CD14-positive monocyte (primary cell): ENCODE measurements around the gene COX6B1. TPM values are rescaled to one million over a fixed set of nuclear protein-coding genes. Genes with fewer than 3 reads are reported as not detected.

Experiments
- DNase-seq, 3 donors: peaks; one replicate each; pipeline ENCODE4 v3.0.0-alpha.2; 2011 to 2022
- H2AFZ ChIP-seq: 2 replicates; pipeline ENCODE4 v1.6.0; 2012; ENCODE audit warnings: mild to moderate bottlenecking, low read depth, low read length, inconsistent platforms; ENCODE audit not compliant: insufficient read depth, poor library complexity, severe bottlenecking
- H3K27ac ChIP-seq, 2 donors: 1 replicate in 1 of 2; 2 replicates in 1 of 2; pipeline ENCODE4 v1.5.1; 2012 to 2013; ENCODE audit warnings: low read length in 2 of 2, control low read depth in 1 of 2, inconsistent platforms in 1 of 2, low read depth in 1 of 2, mild to moderate bottlenecking in 1 of 2
- H3K27me3 ChIP-seq, 2 donors: one replicate each; pipeline versions ENCODE4 v1.6.0 to v1.6.1; 2011 to 2013; ENCODE audit warnings: low read length in 2 of 2; ENCODE audit not compliant: control insufficient read depth in 2 of 2, insufficient read depth in 2 of 2
- H3K36me3 ChIP-seq, 2 donors: replicated peaks in 1 of 2; 1 replicate in 1 of 2; 2 replicates in 1 of 2; pipeline versions ENCODE4 v1.5.1 to v1.6.1; 2012 to 2013; ENCODE audit warnings: low read length in 2 of 2, control low read depth in 1 of 2, inconsistent platforms in 1 of 2, mild to moderate bottlenecking in 1 of 2; ENCODE audit not compliant: insufficient read depth in 2 of 2, control insufficient read depth in 1 of 2
- H3K4me1 ChIP-seq, 2 donors: 1 replicate in 1 of 2; 2 replicates in 1 of 2; pipeline versions ENCODE4 v1.5.1 to v1.6.1; 2012 to 2013; ENCODE audit warnings: low read length in 2 of 2, control low read depth in 1 of 2, inconsistent platforms in 1 of 2, mild to moderate bottlenecking in 1 of 2, moderate library complexity in 1 of 2; ENCODE audit not compliant: insufficient read depth in 2 of 2, control insufficient read depth in 1 of 2
- H3K4me2 ChIP-seq: replicated peaks from 2 replicates; pipeline ENCODE3; 2012; ENCODE audit warnings: low read length, moderate library complexity, mild to moderate bottlenecking; ENCODE audit not compliant: poor library complexity, severe bottlenecking; ENCODE audit errors: extremely low read depth
- H3K4me3 ChIP-seq, 3 experiments: fragments of 200-600 bp in 1 of 3; sonication (generic) in 1 of 3; replicated peaks in 1 of 3; 1 replicate in 2 of 3; 2 replicates in 1 of 3; pipeline ENCODE4 v1.5.1; 2011 to 2013; ENCODE audit warnings: low read length in 3 of 3, mild to moderate bottlenecking in 3 of 3, control low read depth in 2 of 3, low read depth in 2 of 3, inconsistent platforms in 1 of 3, moderate library complexity in 1 of 3
- H3K79me2 ChIP-seq: 2 replicates; pipeline ENCODE4 v1.6.0; 2012; ENCODE audit warnings: mild to moderate bottlenecking, control low read depth, inconsistent platforms, low read length, moderate library complexity; ENCODE audit not compliant: insufficient read depth
- H3K9ac ChIP-seq: 2 replicates; pipeline ENCODE4 v1.6.0; 2017; ENCODE audit warnings: low read length, mild to moderate bottlenecking; ENCODE audit not compliant: insufficient read depth, poor library complexity, severe bottlenecking
- H3K9me3 ChIP-seq, 2 donors: replicated peaks in 1 of 2; 1 replicate in 1 of 2; 2 replicates in 1 of 2; pipeline versions ENCODE4 v1.5.1 to v1.6.1; 2012 to 2013; ENCODE audit warnings: low read length in 2 of 2, control low read depth in 1 of 2; ENCODE audit not compliant: control insufficient read depth in 1 of 2, insufficient read depth in 1 of 2
- H4K20me1 ChIP-seq: 2 replicates; pipeline ENCODE4 v1.6.0; 2012; ENCODE audit warnings: mild to moderate bottlenecking, low read length, control low read depth, moderate library complexity; ENCODE audit not compliant: insufficient read depth
- H3K27ac Mint-ChIP-seq, 7 donors: one replicate each; pipeline ENCODE4 v1.8.0; 2020; ENCODE audit warnings: mild to moderate bottlenecking in 7 of 7, mixed read lengths in 7 of 7, moderate library complexity in 6 of 7, inconsistent platforms in 2 of 7
- H3K27me3 Mint-ChIP-seq, 3 donors: one replicate each; pipeline ENCODE4 v1.8.0; 2021 to 2022; ENCODE audit warnings: low read depth in 3 of 3, mild to moderate bottlenecking in 3 of 3, mixed read lengths in 3 of 3, moderate library complexity in 3 of 3, inconsistent platforms in 1 of 3
- H3K36me3 Mint-ChIP-seq, 2 donors: one replicate each; pipeline ENCODE4 v1.8.0; 2020; ENCODE audit warnings: mixed read lengths in 2 of 2, inconsistent platforms in 1 of 2, mild to moderate bottlenecking in 1 of 2
- H3K4me1 Mint-ChIP-seq: one replicate; pipeline ENCODE4 v1.8.0; 2020; ENCODE audit warnings: mild to moderate bottlenecking, mixed read lengths
- H3K4me3 Mint-ChIP-seq, 2 donors: one replicate each; pipeline ENCODE4 v1.8.0; 2020; ENCODE audit warnings: mild to moderate bottlenecking in 2 of 2, mixed read lengths in 2 of 2, moderate library complexity in 1 of 2
- H3K9me3 Mint-ChIP-seq, 7 donors: one replicate each; pipeline ENCODE4 v1.8.0; 2020 to 2022; ENCODE audit warnings: mixed read lengths in 7 of 7, mild to moderate bottlenecking in 6 of 7, moderate library complexity in 6 of 7, inconsistent platforms in 2 of 7
- CTCF ChIP-seq: fragments of 200-600 bp; IDR thresholded peaks from one replicate; pipeline ENCODE4 v1.8.0; 2022; ENCODE audit warnings: antibody characterized with exemption, mild to moderate bottlenecking
- WGBS: methylation state at CpG from one replicate; pipeline ENCODE4 v1.1.5; 2013; ENCODE audit warnings: missing lambda C conversion rate; ENCODE audit not compliant: insufficient coverage; 5-methylcytosine and 5-hydroxymethylcytosine counted together
- intact Hi-C, 2 donors: fragments of 100-400 bp; cut with micrococcal nuclease; formaldehyde crosslinking; loops; one replicate each; pipeline versions ENCODE4 v1.15.0 to v1.15.1; 2023
- polyA plus RNA-seq, 3 donors: library from polyadenylated mRNA; depleted of rRNA in 1 of 3; unstranded in 2 of 3; stranded (reverse) in 1 of 3; fragments of 300-500 nt in 2 of 3; fragments of >200 nt in 1 of 3; fragmentation: Illumina TruSeq in 2 of 3; gene quantifications; 1 replicate in 2 of 3; 2 replicates in 1 of 3; pipeline ENCODE4 v1.2.3, GENCODE V29; 2012 to 2021

Gene COX6B1
- polyA plus RNA-seq, 3 donors = 611 to 948 (median 825) TPM

- Mint-ChIP-seq H3K27me3 (peaks cover 8 to 14% (median 12%) of the 10 kb centered on the region in 3 donors), H3K27ac (no peak overlapping the region), H3K4me1 (peaks cover 1% of the 10 kb centered on the region), H3K36me3 (no peaks in the 10 kb centered on the region), H3K9me3 (peaks cover 0 to 2% (median 0%) of the 10 kb centered on the region in 7 donors), H3K4me3 (no peak overlapping the region)
- no peak for DNase-seq
- 81% methylated on average over 4 of the region's 4 CpGs for WGBS
- Histone ChIP-seq H3K4me1 (peaks cover 1 to 3% of the 10 kb centered on the region in 2 donors), H3K27ac (no peak overlapping the region), H3K9ac (no peak overlapping the region), H3K9me3 (no peaks in the 10 kb centered on the region), H3K36me3 (no peaks in the 10 kb centered on the region), H3K4me3 (no peak overlapping the region), H3K27me3 (no peaks in the 10 kb centered on the region), H4K20me1 (no peaks in the 10 kb centered on the region), H3K79me2 (no peaks in the 10 kb centered on the region), H3K4me2 (no peak overlapping the region), H2AFZ (no peak overlapping the region)
- TF ChIP-seq CTCF = no peak
- intact Hi-C loops = no loop called here
Observed at GRCh38 chr19:35696835-35697234, 48.7 kb downstream of the COX6B1 start.

- peaks cover 9% of the 10 kb centered on the region for H3K4me1 Mint-ChIP-seq
- Histone ChIP-seq H3K9ac (peak overlapping the region; percentile 38), H3K27ac (no peak overlapping the region)
Observed at GRCh38 chr19:35702223-35703012, 54.3 kb downstream of the COX6B1 start.

More at GRCh38 chr19:35702223-35703012, 54.3 kb downstream of the COX6B1 start:
- intact Hi-C loops = no loop called here
- peak overlapping the region; percentile 85 to 99 for H3K4me3 Mint-ChIP-seq
- peak; percentile 84 to 89 (median 85) for DNase-seq
- H4K20me1 ChIP-seq = no peaks in the 10 kb centered on the region
- peak overlapping the region in 4 of 7 donors; percentile 53 to 87 (median 58) for H3K27ac Mint-ChIP-seq
- peaks cover 0 to 4% of the 10 kb centered on the region in 2 donors for H3K36me3 Mint-ChIP-seq
- H3K36me3 ChIP-seq = no peaks in the 10 kb centered on the region
- H3K9me3 Mint-ChIP-seq = peaks cover 0 to 12% (median 3%) of the 10 kb centered on the region in 7 donors
- no peak for TF ChIP-seq CTCF
- no peaks in the 10 kb centered on the region for H3K79me2 ChIP-seq
- H3K9me3 ChIP-seq = no peaks in the 10 kb centered on the region
- peak overlapping the region; percentile 17 to 78 (median 50) for H3K4me3 ChIP-seq
- peaks cover 12 to 13% of the 10 kb centered on the region in 2 donors for H3K4me1 ChIP-seq
- under 1% methylated on average over 47 of the region's 50 CpGs for WGBS
- H3K27me3 Mint-ChIP-seq = peaks cover 29 to 37% (median 33%) of the 10 kb centered on the region in 3 donors
- peak overlapping the region; percentile 87 for H2AFZ ChIP-seq
- peak overlapping the region; percentile 92 for H3K4me2 ChIP-seq
- peaks cover 0 to 23% of the 10 kb centered on the region in 2 donors for H3K27me3 ChIP-seq
